Panc1 (cell line): ENCODE results near the gene TP53BP2. TPM values are rescaled to one million over a fixed set of nuclear protein-coding genes. Genes with fewer than 3 reads are reported as not detected.

Experiments used
- ATAC-seq: fragments of 200-7000 bp; cut with Tn5 transposase; 2 replicates; pipeline ENCODE4 v1.9.1; 2020; ENCODE audit warnings: mild to moderate bottlenecking, moderate library complexity
- BruUV-seq: library from RNA; stranded (reverse); fragments of 400-500 nt; replicated peaks from 2 replicates; lab custom pipeline; 2021; lab: Mats Ljungman, UMichigan
- CTCF ChIA-PET: fragments of 300-600 bp; sonication (Branson Sonifier 250); formaldehyde crosslinking; loops from one replicate; lab custom pipeline; 2022; ENCODE audit warnings: antibody characterized with exemption; lab: Charles Lee
- POLR2A ChIA-PET: fragments of 300-600 bp; sonication (Branson Sonifier 250); formaldehyde crosslinking; loops from one replicate; lab custom pipeline; 2022; ENCODE audit warnings: antibody characterized with exemption; lab: Charles Lee
- DNase-seq: peaks from one replicate; pipeline ENCODE4 v3.0.0-alpha.2; 2010; ENCODE audit warnings: low read depth, low spot score
- H3K27ac ChIP-seq: 2 replicates; pipeline ENCODE4 v1.5.1; 2011; ENCODE audit warnings: mild to moderate bottlenecking, low read length, inconsistent platforms
- H3K27me3 ChIP-seq: fragments of 200-500 bp; sonication (Bioruptor generic); 2 replicates; pipeline ENCODE4 v1.6.0; 2014; ENCODE audit warnings: low read length, inconsistent platforms; ENCODE audit not compliant: control insufficient read depth, insufficient read depth
- H3K36me3 ChIP-seq: fragments of 200-500 bp; sonication (Bioruptor generic); 2 replicates; pipeline ENCODE4 v1.5.1; 2014; ENCODE audit warnings: inconsistent platforms, mild to moderate bottlenecking, low read length, moderate library complexity; ENCODE audit not compliant: control insufficient read depth, insufficient read depth
- H3K4me1 ChIP-seq: 2 replicates; pipeline ENCODE4 v1.5.1; 2011; ENCODE audit warnings: inconsistent platforms, mild to moderate bottlenecking, low read length, moderate library complexity; ENCODE audit not compliant: control insufficient read depth, insufficient read depth
- H3K4me3 ChIP-seq, 2 experiments: 2 replicates each; pipeline ENCODE4 v1.5.1; 2011 to 2012; ENCODE audit warnings: low read depth in 2 of 2, low read length in 2 of 2, mild to moderate bottlenecking in 2 of 2, inconsistent platforms in 1 of 2, moderate library complexity in 1 of 2
- H3K9me3 ChIP-seq: fragments of 200-500 bp; sonication (Bioruptor generic); 2 replicates; pipeline ENCODE4 v1.5.1; 2014; ENCODE audit warnings: low read depth, mild to moderate bottlenecking, inconsistent platforms, low read length, moderate library complexity; ENCODE audit not compliant: control insufficient read depth, insufficient read depth
- POLR2AphosphoS5 ChIP-seq: IDR thresholded peaks from 2 replicates; pipeline ENCODE4 v1.6.1; 2012; ENCODE audit warnings: mild to moderate bottlenecking, low read depth, low read length, moderate library complexity
- SIN3A ChIP-seq: IDR thresholded peaks from 2 replicates; pipeline ENCODE4 v1.6.1; 2012; ENCODE audit warnings: low read depth, mild to moderate bottlenecking, low read length, moderate library complexity, borderline replicate concordance; ENCODE audit not compliant: insufficient read depth
- TCF7L2 ChIP-seq: IDR thresholded peaks from 2 replicates; pipeline ENCODE4 v1.6.1; 2011; ENCODE audit warnings: mild to moderate bottlenecking, low read depth, low read length, inconsistent platforms
- in situ Hi-C: cut with HindIII; loops from 2 replicates; pipeline ENCODE4 v1.10.0; 2016; ENCODE audit warnings: low sequenced_read_pairs, low pct_unique_long_range_greater_than_20kb
- intact Hi-C: fragments of 100-400 bp; cut with micrococcal nuclease; formaldehyde crosslinking; loops from one replicate; pipeline ENCODE4 v1.10.0; 2022; ENCODE audit not compliant: unreplicated experiment
- total RNA-seq: library from RNA; stranded (reverse); gene quantifications from one replicate; pipeline ENCODE4 v1.2.1, GENCODE V29; 2021; ENCODE audit not compliant: unreplicated experiment
- TF ChIP-seq, protein P1 (sequence below): fragments of 450-650 bp; IDR thresholded peaks from 2 replicates; pipeline ENCODE4 v1.5.1; 2017; ENCODE audit warnings: mild to moderate bottlenecking
- TF ChIP-seq, protein P2 (sequence below), 2 experiments: IDR thresholded peaks; 2 replicates each; pipeline ENCODE4 v1.6.1; 2011 to 2012; ENCODE audit warnings: low read depth in 2 of 2, control low read depth in 1 of 2, low read length in 1 of 2, mild to moderate bottlenecking in 1 of 2, moderate library complexity in 1 of 2; ENCODE audit not compliant: insufficient read depth in 1 of 2

TP53BP2 gene
- total RNA-seq, 1 experiment from 2014 or later = 51.4 TPM

DNA sequence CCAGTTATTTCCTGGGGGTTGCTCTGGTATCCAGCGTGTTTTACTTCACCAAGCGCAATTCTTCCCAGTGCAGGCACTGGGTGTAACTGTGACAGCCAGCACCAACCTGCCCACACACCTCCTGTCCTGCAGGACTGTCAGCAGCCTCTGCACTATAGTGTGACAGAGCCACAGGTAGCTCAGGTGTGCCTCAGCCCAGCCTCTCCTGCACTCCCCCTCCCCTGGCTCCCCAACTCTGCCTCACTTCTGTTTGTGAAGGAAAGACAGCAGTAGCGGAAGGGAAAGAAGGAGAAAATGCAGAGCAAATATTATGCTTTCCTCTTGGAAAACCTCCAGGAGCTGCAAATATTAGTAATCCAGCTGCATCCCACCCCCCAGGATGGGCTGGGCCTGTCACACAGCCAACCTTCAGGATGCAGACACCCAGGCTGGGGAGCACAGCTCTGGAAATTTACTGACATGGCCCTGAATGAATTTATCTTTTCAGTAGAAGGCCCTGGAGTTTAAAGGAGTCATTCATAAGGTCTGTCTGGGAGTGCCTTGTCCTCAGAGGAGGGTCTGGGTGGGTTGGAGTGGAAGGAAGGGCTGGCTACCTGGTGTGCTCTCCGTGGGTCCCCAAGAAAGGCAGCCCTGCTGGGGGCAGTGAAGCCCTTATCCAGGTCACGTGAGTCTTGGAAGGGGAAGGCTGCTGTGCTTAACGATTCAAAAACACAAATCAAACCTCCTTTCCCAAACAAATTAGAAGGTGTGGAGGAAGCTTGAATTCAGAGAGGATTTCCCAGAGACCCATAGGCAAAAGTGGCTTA is 112.6 kb downstream of the TP53BP2 start:
- ChIA-PET CTCF (interaction anchor here (0.5 kb wide), 1 partner anchor 36 kb away, joined by 3 read pairs; no protein-coding TSS in a partner anchor), POLR2A (no interaction called here)
- Histone ChIP-seq H3K27ac (peak overlapping the region; percentile 51; the same call in 1 of the 2 replicates), H3K9me3 (no peaks in the 10 kb centered on the region), H3K36me3 (peaks cover 2% of the 10 kb centered on the region; the same call in 1 of the 2 replicates), H3K27me3 (no peaks in the 10 kb centered on the region), H3K4me3 (no peak overlapping the region), H3K4me1 (peaks cover 42% of the 10 kb centered on the region)
- BruUV-seq = no TSS peak
- DNase-seq (no peak), ATAC-seq (no peak)
- intact Hi-C loops = no loop called here
- in situ Hi-C loops = no loop called here
- TF ChIP-seq POLR2AphosphoS5 (no peak), TCF7L2 (no peak), SIN3A (no peak)
- TF ChIP-seq, protein P1, sequence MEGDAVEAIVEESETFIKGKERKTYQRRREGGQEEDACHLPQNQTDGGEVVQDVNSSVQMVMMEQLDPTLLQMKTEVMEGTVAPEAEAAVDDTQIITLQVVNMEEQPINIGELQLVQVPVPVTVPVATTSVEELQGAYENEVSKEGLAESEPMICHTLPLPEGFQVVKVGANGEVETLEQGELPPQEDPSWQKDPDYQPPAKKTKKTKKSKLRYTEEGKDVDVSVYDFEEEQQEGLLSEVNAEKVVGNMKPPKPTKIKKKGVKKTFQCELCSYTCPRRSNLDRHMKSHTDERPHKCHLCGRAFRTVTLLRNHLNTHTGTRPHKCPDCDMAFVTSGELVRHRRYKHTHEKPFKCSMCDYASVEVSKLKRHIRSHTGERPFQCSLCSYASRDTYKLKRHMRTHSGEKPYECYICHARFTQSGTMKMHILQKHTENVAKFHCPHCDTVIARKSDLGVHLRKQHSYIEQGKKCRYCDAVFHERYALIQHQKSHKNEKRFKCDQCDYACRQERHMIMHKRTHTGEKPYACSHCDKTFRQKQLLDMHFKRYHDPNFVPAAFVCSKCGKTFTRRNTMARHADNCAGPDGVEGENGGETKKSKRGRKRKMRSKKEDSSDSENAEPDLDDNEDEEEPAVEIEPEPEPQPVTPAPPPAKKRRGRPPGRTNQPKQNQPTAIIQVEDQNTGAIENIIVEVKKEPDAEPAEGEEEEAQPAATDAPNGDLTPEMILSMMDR = no peak
- TF ChIP-seq, protein P2, sequence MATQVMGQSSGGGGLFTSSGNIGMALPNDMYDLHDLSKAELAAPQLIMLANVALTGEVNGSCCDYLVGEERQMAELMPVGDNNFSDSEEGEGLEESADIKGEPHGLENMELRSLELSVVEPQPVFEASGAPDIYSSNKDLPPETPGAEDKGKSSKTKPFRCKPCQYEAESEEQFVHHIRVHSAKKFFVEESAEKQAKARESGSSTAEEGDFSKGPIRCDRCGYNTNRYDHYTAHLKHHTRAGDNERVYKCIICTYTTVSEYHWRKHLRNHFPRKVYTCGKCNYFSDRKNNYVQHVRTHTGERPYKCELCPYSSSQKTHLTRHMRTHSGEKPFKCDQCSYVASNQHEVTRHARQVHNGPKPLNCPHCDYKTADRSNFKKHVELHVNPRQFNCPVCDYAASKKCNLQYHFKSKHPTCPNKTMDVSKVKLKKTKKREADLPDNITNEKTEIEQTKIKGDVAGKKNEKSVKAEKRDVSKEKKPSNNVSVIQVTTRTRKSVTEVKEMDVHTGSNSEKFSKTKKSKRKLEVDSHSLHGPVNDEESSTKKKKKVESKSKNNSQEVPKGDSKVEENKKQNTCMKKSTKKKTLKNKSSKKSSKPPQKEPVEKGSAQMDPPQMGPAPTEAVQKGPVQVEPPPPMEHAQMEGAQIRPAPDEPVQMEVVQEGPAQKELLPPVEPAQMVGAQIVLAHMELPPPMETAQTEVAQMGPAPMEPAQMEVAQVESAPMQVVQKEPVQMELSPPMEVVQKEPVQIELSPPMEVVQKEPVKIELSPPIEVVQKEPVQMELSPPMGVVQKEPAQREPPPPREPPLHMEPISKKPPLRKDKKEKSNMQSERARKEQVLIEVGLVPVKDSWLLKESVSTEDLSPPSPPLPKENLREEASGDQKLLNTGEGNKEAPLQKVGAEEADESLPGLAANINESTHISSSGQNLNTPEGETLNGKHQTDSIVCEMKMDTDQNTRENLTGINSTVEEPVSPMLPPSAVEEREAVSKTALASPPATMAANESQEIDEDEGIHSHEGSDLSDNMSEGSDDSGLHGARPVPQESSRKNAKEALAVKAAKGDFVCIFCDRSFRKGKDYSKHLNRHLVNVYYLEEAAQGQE (IDR thresholded peaks at IDR 0.05; ENCODE audit: insufficient read depth in 1 of 2, low read depth in 2 of 2, low read length in 1 of 2) = no peak

DNA sequence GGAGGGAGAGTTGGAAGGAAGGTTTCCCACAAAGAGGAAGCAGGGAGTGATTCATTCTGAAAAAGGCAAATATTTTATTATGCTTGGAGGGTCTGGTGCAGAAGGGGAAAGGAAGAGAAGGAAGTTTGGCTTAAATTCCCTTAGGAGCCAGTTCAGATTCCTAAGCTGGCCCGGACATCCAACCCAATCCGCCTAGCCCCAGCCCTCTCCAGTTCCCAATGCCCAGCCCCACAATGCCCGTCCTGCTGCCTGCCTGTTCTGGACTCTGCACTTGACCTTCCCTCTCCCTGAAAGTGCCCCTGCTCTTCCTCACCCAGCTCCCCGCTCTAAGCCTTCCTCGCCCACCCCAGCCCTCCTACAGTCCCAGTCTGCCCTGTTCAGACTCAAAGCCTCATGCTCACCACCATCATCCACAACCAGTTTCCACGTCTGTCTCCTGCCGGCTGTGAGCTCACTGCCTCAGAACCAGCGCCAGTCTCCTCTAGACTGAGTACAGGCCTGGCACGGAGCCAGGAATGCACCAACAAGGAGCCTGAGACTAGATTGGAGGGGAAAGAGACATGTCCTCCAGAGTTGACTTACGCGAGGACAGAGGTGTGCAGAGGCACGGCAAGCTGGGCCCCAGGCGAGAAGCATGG is 114.5 kb downstream of the TP53BP2 start:
- TF ChIP-seq SIN3A (no peak), TCF7L2 (no peak), POLR2AphosphoS5 (no peak)
- TF ChIP-seq, protein P1 = no peak
- TF ChIP-seq, protein P2 (IDR thresholded peaks at IDR 0.05; ENCODE audit: insufficient read depth in 1 of 2, low read depth in 2 of 2, low read length in 1 of 2) = no peak
- H3K4me3 ChIP-seq = no peak overlapping the region
- POLR2A ChIA-PET = no interaction called here
- intact Hi-C loops (no loop called here), in situ Hi-C loops (no loop called here)
- CTCF ChIA-PET = no interaction called here
- peaks cover 2% of the 10 kb centered on the region; the same call in 1 of the 2 replicates for H3K36me3 ChIP-seq
- DNase-seq (no peak), ATAC-seq (no peak)
- no TSS peak for BruUV-seq
- peaks cover 39% of the 10 kb centered on the region for H3K4me1 ChIP-seq
- H3K27ac ChIP-seq = peak overlapping the region; percentile 31; the same call in 1 of the 2 replicates
- H3K27me3 ChIP-seq = no peaks in the 10 kb centered on the region
- no peaks in the 10 kb centered on the region for H3K9me3 ChIP-seq
